SW480 (cell line): Measurements from ENCODE around the gene HELZ.
"Not testable (repeated sequence)": the region's sequence is repeated elsewhere in the genome, so short reads cannot be mapped to it uniquely, and the experiment has no call there.

Experiments
- DNase-seq: peaks from one replicate; pipeline ENCODE4 v3.0.0-alpha.2; 2016; ENCODE audit warnings: low spot score

The HELZ gene

GRCh38 chr17:67245073-67245693 is at the start of gene HELZ:
HELZ (minus strand) TSS chr17:67245196; CDS start chr17:67218804, 26,392 bp downstream.
- DNase-seq: peak; percentile 87

DNA sequence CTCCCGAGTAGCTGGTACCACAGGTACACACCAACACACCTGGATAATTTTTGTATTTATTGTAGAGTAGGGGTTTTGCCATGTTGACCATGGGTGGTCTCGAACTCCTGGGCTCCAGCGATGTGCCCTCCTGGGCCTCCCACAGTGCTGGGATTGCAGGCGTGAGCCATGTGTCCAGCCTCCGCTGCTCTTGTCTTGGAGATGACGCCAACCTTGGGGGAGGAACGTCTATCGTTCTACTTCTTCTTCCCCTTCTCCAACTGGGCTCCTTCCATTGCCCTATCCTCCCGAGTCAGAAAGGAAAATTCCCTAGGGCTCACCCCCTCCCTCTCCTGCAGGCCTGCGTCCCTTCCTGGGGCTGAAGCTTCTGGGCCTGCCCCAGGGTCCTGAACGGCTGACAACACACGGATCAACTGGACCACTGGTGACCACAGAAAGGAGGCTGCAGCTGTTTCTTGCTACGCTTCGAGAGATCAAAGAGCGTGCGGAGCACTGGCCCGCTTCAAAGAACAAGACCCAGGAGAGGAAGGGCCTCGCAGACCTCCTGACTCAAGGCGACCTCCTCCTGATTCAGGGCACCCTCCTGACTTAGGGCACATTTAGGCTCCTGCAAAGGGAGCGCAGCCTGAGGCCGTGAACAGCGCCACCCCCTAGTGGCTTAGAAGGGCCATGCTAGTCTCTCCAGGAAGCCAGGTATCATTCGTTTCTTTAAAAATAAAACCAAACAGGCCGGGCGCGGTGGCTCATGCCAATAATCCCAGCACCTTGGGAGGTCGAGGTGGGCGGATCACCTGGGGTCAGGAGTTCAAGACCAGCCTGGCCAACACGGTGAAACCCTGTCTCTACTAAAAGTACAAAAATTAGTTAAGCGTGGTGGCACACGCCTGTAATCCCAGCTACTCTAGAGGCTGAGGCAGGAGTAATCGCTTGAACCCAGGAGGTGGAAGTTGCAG is 48.5 kb upstream of the HELZ start:
- DNase-seq: peak; percentile 78

GRCh38 chr17:67290711-67291291 is 45.8 kb upstream of the HELZ start:
- DNase-seq: no peak

- DNase-seq: no peak
Measured at GRCh38 chr17:67290244-67290643, 45.2 kb upstream of the HELZ start.

DNA sequence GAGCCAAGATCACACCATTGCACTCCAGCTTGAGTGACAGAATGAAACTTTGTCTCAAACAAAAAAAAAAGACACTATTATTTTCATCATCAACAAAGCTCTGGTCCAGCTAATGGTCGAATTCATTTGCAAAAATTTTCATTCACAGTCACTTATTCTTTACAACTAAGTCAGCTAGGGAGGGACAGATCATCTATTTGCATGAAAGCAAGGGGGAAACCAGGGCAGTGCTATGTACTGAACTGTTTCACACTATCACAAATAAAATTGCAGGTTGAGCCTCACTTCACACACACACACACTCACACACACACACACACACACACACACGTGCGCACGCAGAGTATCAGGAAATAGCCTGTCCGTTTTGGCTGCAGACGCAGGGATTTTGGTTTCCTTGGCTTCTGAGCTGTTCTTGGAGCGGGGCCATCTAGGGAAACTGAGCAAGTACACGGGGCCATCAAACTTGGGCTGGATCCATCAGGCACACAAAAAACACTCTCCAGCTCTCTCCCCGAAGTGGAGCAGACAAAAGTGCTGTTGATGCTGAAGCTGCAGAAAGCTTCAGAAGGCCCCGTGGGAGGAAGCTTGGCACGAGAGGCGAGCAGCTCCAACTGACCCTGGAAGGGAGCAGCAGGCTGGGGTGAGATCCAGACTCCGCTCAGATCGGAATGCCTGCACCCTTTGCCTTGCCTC is 44.3 kb upstream of the HELZ start:
- no peak for DNase-seq

- DNase-seq: not testable (repeated sequence)
Measured at GRCh38 chr17:67286826-67287225, 41.8 kb upstream of the HELZ start.

DNA sequence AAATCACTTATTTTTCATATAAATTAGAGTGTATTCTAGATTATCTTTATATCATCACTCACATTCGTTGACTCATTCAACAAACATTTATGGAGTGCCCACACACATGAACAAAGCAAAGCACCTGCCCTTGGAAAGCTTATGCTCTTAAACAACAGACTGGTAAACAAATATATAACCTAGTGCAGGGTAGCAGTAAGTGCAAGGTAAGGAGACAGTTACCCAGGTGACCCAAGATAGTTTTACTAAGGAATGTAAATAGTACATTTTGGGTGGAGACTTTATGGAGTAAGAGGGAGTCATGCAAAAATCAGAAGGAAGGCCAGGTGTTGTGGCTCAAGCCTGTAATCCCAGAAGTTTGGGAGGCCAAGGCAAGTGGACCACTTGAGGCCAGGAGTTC is 40.4 kb upstream of the HELZ start:
- DNase-seq: no peak

DNA sequence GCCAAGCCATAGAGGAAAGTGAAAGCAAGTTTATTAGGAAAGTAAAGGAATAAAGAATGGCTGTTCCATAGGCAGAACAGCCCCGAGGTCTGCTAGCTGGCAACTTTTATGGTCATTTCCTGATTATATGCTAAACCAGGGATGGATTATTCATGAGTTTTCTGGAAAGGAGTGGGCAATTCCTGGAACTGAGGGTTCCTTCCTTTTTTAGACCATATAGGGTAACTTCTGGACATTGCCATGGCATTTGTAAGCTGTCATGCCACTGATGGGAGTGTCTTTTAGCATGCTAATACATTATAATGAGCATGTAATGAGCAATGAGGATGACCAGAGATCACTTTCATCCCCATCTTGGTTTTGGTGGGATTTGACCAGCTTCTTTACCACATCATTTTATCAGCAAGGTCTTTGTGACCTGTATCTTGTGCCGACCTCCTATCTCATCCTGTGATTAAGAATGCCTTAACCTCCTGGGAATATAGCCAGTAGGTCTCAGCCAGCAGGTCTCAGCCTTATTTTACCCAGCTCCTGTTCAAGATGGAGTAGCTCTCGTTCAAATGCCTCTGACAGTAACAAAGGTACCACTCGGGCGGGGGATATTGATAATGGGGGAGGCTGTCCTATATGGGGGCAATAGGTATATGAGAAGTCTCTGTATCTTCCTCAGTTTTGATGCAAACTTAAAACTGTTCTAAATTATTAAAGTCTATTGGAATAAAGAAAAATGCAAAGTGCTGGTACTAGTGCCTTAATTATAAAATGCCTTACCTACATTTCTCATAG is 38.9 kb upstream of the HELZ start:
- no peak for DNase-seq

GRCh38 chr17:67281743-67282142 is 36.7 kb upstream of the HELZ start:
- DNase-seq: no peak

- DNase-seq: no peak
Measured at GRCh38 chr17:67281053-67281452, 36.1 kb upstream of the HELZ start.

- DNase-seq: no peak
Measured at GRCh38 chr17:67280279-67280678, 35.3 kb upstream of the HELZ start.

- no peak for DNase-seq
Measured at GRCh38 chr17:67279115-67279514, 34.1 kb upstream of the HELZ start.

DNA sequence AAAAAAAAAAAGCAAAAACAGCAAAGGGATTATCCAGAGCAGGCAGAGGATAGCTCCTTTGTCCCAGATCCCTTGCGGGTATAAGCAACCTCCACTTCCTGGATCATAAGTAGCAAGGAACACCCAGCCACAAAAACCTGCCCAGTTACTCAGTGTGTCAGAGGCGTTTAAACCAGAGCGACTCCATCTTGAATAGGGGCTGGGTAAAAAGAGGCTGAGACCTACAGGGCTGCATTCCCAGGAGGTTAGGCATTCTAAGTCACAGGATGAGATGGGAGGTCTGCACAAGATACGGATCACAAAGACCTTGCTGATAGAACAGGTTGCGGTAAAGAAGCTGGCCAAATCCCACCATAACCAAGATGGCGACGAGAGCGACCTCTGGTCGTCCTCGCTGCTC is 33.4 kb upstream of the HELZ start:
- DNase-seq: no peak

DNA sequence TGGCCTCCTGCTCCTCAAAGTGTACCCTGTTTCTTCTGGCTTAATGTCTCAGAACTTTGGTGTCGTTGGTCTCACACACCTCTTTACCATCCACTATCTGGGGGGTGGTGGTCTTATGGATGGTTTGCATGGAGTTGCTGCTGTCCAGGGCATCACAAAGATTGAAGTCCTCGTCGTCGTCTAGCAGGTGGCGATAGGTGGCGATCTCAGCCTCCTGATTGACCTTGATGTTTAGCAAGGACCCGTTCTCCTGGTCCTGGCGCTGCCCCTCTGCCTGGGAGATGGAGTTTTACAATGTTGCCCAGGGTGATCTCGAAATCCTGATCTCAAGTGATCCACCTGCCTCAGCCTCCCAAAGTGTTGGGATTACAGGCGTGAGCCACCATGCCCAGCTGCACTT is 31.1 kb upstream of the HELZ start:
- DNase-seq: no peak

GRCh38 chr17:67274466-67274865 is 29.5 kb upstream of the HELZ start:
- no peak for DNase-seq

DNA sequence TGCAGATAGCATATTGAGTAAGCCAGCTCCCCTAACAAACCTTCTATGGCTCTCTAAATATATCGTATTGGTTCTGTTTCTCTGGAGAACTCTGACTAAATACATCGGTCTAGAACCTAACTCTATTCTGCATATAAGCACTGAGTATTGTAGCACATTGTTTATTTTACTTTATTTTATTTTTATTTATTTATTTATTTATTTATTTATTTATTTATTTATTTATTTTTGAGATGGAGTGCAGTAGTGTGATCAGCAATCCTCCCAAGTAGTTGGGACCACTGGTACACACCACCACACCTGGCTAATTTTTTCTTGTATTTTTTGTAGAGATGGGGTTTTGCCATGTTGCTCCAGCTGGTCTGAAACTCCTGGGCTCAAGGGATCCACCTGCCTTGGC is 28.9 kb upstream of the HELZ start:
- no peak for DNase-seq

- no peak for DNase-seq
Measured at GRCh38 chr17:67272312-67273047, 27.5 kb upstream of the HELZ start.

- DNase-seq: not testable (repeated sequence)
Measured at GRCh38 chr17:67271187-67271586, 26.2 kb upstream of the HELZ start.

GRCh38 chr17:67270416-67270815 is 25.4 kb upstream of the HELZ start:
- DNase-seq: no peak

- no peak for DNase-seq
Measured at GRCh38 chr17:67266496-67266895, 21.5 kb upstream of the HELZ start.
